ENCODE measurements around the gene KRT34.
"Not testable (repeated sequence)": the region's sequence is repeated elsewhere in the genome, so short reads cannot be mapped to it uniquely, and the experiment has no call there.

Gene KRT34

DNA sequence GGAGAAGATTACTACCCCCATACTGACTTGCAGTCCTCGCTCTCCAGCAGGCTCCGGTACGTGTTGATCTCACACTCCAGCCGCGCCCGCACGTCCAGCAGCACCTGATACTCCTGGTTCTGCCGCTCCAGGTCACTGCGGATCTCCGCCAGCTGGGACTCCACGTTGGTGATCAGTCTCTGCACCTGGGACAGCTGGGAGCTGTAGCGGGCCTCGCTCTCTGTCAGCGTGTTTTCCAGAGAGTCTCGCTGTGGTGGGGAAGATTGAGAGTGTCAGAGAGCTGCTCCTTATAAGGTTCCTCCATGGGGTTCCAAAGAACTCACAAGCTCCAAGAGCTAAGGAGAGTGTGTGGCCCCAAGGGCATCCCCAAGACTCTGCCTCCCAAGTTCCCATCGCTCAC is 35.7 kb downstream of the KRT34 start:
- not testable (repeated sequence) for H2AFZ ChIP-seq (ENCODE audit: low read depth, low read length); H3K4me1 ChIP-seq (ENCODE audit: insufficient read depth, low read length); H3K9me3 ChIP-seq (ENCODE audit: low read length); H3K27me3 ChIP-seq (ENCODE audit: insufficient read depth, low read length); H3K4me3 ChIP-seq (ENCODE audit: low read length); H3K36me3 ChIP-seq (ENCODE audit: insufficient read depth, low read length)

DNA sequence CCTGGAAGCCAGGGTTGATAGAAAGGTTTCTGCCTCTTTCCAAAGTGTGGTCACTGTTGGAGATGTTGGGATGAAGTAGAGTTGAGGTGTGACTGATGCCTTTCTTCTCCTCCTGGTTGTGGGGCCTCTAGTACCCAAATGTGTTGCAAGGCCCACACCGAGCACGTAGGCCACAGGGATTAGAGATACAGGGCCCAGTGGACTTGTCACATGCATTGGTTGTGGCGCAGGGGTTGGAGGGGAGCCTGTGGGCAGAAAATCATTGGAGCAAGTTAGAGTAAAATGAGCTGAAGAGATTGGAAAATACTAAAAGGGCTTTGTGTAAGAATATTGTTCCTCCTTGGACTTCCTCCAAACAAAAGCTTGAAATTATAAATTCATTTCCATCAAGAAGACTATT is 36.1 kb downstream of the KRT34 start:
- no peaks in the 10 kb centered on the region for H3K4me1 ChIP-seq (ENCODE audit: insufficient read depth, low read length)
- no peak overlapping the region for H2AFZ ChIP-seq (ENCODE audit: low read depth, low read length)
- H3K27me3 ChIP-seq (ENCODE audit: insufficient read depth, low read length) = no peaks in the 10 kb centered on the region
- H3K9me3 ChIP-seq (ENCODE audit: low read length) = peaks cover 2% of the 10 kb centered on the region
- H3K36me3 ChIP-seq (ENCODE audit: insufficient read depth, low read length) = no peaks in the 10 kb centered on the region
- H3K4me3 ChIP-seq (ENCODE audit: low read length) = no peak overlapping the region

DNA sequence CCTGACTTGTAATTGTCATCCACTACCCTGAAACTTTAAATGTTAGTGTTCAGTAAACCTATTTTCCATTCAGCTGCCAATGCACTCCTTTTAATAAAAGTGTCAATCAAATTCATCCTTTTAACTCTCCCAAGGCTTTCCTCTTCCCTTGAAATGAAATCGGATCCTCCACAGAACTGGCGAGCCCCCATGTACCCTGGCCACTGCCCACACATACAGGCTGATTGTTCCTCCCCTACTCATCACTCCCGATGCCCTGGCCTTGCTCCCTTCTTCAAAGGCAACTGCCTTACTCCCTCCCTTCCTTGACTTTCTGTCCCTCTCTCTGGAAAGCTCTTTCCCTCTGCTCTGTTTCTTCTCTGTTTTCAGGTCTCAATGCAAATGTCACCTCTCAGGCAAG is 39.1 kb downstream of the KRT34 start:
- Histone ChIP-seq H3K27me3 (ENCODE audit: insufficient read depth, low read length) (no peaks in the 10 kb centered on the region), H3K4me3 (ENCODE audit: low read length) (no peak overlapping the region), H3K36me3 (ENCODE audit: insufficient read depth, low read length) (no peaks in the 10 kb centered on the region), H3K9me3 (ENCODE audit: low read length) (peaks cover 2% of the 10 kb centered on the region), H3K4me1 (ENCODE audit: insufficient read depth, low read length) (no peaks in the 10 kb centered on the region), H2AFZ (ENCODE audit: low read depth, low read length) (no peak overlapping the region)

DNA sequence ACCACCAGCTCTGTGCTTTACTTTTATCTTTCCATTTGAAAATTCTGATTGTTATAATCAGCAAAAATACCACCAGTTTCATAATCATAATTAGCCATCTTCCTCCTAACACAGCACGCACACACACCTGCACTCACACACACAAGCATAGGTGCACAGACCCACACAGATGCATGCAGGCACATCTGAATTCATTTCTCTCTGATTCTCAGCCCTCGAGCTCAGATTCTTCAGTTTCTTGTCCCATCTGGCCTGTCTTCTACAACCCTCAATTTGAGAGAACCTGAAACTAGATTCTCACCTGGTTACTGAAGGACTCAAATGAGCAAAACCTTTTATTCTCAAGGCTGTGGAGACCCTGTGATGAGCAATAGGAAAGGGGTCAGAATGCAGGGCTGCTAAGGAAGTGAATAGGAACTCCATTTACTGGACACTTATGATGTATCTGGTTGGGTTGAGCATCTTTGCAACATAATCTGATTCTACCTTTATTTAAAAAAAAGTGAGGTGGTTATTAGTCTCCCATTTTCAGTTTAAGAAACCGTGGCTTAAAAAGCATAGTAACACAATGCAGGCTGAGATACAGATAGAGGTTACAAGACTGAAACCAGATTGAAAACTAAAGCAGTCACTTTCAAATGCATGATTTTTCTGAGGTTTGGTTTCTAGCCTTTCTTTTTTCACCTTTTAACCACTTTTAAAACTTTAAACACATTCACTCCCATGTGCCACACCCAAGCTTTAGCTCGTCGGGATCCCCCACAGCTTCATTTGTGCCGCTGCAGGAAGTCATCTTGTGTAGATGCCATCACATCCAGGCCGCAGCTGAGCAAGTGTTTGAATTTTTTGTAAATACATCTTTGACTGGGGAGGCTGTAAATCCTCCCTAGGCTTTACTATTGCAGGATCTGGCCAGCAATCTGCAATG is 40.9 kb downstream of the KRT34 start:
- H3K4me1 ChIP-seq (ENCODE audit: insufficient read depth, low read length) = no peaks in the 10 kb centered on the region

DNA sequence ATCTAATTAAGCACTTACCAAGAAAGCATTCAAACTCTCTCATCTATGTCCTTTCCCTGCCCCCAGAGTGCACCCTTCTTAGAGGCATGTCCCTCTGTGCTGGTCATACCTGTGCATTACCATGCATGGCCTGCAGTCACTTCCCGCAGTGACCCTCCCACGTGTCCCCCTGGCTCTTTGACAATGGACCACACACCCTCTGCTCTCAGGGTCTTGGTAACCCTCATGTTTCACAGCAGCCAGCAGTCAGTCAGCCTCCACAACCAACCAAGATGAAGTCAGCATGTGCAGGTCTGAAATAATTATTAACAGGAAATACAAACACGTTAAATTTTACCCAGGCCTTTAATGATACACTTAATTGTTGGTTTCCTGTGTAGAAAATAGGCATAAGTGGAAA is 41.6 kb downstream of the KRT34 start:
- Histone ChIP-seq H3K9me3 (ENCODE audit: low read length) (peaks cover 2% of the 10 kb centered on the region), H3K4me3 (ENCODE audit: low read length) (no peak overlapping the region), H3K36me3 (ENCODE audit: insufficient read depth, low read length) (no peaks in the 10 kb centered on the region), H2AFZ (ENCODE audit: low read depth, low read length) (no peak overlapping the region), H3K27me3 (ENCODE audit: insufficient read depth, low read length) (no peaks in the 10 kb centered on the region), H3K4me1 (ENCODE audit: insufficient read depth, low read length) (no peaks in the 10 kb centered on the region)

More for the DNA sequence above, 40.9 kb downstream of the KRT34 start:
- H3K27me3 ChIP-seq (ENCODE audit: insufficient read depth, low read length) = no peaks in the 10 kb centered on the region
- H3K36me3 ChIP-seq (ENCODE audit: insufficient read depth, low read length) = no peaks in the 10 kb centered on the region
- peaks cover 2% of the 10 kb centered on the region for H3K9me3 ChIP-seq (ENCODE audit: low read length)
- H2AFZ ChIP-seq (ENCODE audit: low read depth, low read length) = no peak overlapping the region
- H3K4me3 ChIP-seq (ENCODE audit: low read length) = no peak overlapping the region

DNA sequence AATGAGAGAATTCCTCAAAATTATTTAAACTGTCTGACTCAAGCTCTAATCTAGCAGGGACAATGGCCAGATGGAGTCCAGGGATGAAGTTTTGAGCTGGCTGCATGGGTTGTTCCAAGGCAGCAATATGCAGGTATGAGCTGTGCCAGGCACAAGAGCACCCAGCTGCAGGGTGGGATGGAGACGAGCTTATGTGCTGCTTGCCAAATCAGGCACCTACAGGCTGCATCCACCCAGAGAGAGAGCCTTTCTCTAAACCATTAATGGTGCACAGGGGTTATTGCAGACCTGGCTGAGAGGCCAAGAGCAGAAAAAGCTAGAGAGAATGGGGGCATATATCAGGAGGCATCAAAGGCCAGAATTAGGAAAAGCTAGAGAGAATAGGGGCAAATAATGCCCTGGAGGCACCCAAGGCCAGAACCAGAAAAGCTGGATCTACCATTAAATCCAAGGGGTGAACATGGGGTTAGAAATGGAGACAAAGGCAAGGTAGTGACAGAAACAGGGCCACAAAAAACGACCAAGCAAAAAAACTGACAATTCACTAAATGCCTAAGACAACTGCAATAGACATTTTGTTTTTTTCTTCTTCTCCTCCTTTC is 42.4 kb downstream of the KRT34 start:
- peaks cover 2% of the 10 kb centered on the region for H3K9me3 ChIP-seq (ENCODE audit: low read length)
- no peaks in the 10 kb centered on the region for H3K36me3 ChIP-seq (ENCODE audit: insufficient read depth, low read length)
- no peaks in the 10 kb centered on the region for H3K4me1 ChIP-seq (ENCODE audit: insufficient read depth, low read length)
- H3K4me3 ChIP-seq (ENCODE audit: low read length) = no peak overlapping the region
- no peaks in the 10 kb centered on the region for H3K27me3 ChIP-seq (ENCODE audit: insufficient read depth, low read length)
- no peak overlapping the region for H2AFZ ChIP-seq (ENCODE audit: low read depth, low read length)

DNA sequence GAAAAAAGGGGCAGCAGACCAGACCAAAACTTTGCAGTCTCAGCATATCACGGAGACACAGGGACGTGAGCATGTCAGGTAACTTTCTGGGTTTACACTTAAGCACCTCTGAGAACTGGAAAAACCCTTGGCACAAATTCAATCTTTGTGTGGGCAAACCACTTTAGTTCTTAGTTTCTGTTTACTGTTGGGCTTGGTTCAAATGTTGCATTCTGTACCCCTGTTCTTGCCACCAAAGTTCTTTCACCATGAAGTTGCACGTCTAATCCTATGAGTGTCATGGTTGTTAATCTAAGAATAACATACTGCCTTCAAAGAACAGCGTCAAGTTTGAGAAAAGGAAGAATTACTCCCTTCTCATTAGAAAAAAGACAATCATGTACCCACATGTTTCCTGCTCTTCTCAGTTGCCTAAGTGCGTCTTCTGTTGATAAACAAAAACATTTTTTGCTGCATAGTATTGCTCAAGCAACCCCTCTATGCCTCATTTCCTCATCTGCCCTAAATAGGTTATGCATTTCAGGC is 43.1 kb downstream of the KRT34 start:
- H3K36me3 ChIP-seq (ENCODE audit: insufficient read depth, low read length) = no peaks in the 10 kb centered on the region

DNA sequence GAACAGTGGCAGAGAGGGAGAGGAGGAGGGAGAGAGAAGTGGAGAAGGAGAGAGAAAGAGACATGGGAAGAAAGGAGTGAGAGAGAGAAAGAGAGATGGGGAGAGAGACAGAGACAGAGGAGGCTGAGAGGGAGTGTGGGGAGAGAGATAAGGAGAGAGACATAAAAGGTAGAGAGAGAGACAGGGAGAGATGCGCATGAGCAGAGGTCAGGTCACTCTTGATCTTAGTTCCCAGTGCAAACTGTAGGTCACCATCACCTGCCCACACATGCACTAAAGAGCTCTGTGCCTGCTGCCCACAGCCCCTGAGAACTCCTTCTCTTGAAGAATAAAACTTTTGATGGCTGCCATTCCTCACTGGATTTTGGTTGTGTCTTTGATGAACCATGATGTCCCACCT is 46.4 kb downstream of the KRT34 start:
- H3K27me3 ChIP-seq (ENCODE audit: insufficient read depth, low read length) = no peaks in the 10 kb centered on the region
- H3K36me3 ChIP-seq (ENCODE audit: insufficient read depth, low read length) = no peaks in the 10 kb centered on the region
- no peak overlapping the region for H2AFZ ChIP-seq (ENCODE audit: low read depth, low read length)
- no peaks in the 10 kb centered on the region for H3K9me3 ChIP-seq (ENCODE audit: low read length)
- H3K4me3 ChIP-seq (ENCODE audit: low read length) = no peak overlapping the region
- no peaks in the 10 kb centered on the region for H3K4me1 ChIP-seq (ENCODE audit: insufficient read depth, low read length)

More for the DNA sequence above, 43.1 kb downstream of the KRT34 start:
- Histone ChIP-seq H3K9me3 (ENCODE audit: low read length) (peaks cover 2% of the 10 kb centered on the region), H3K4me1 (ENCODE audit: insufficient read depth, low read length) (no peaks in the 10 kb centered on the region), H3K4me3 (ENCODE audit: low read length) (no peak overlapping the region), H3K27me3 (ENCODE audit: insufficient read depth, low read length) (no peaks in the 10 kb centered on the region), H2AFZ (ENCODE audit: low read depth, low read length) (no peak overlapping the region)

DNA sequence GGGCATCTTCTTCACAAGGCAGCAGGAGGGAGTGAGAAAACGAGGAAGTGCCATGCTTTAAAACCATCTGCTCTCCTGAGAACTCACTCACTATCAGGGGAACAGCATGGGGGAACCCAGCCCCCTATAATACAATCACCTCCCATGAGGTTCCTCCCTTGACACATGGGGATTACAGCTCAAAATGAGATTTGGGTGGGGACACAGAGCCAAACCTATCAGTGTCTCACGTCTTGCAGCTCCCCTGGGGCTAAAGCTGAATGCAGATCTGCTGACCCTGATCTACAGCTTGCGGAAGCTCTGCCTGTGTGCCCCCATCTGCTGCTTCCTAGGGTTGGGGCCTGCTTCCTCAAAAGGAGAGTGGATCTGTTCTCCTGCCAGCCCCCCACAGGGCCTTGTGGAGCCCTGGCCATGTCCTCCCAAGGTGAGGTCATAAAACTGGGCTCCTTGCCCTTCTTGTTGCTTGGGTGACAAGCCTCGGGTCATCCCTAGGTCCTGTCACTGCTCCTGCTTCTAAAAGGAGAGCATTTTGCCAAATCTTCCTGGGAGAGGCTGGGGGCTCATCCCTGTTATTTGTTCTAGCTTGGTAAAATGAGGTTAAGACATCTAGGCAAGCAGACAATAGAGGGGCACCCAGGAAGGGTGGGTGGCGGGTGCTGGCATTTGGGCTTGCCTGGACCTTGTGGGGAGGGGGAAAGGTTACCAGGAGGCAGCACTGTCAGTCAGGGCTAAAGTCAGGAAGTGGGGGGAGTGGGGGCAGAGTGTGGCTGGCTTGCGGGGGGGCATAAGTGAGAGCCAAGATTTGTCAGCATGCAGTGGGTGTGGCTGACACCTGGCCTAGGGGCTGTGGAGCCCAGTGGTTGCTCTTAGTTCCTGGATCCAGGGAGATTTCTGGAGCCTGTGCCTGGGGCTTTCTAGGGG is 47.5 kb downstream of the KRT34 start:
- no peaks in the 10 kb centered on the region for H3K4me1 ChIP-seq (ENCODE audit: insufficient read depth, low read length)
- no peaks in the 10 kb centered on the region for H3K9me3 ChIP-seq (ENCODE audit: low read length)
- H3K4me3 ChIP-seq (ENCODE audit: low read length) = no peak overlapping the region
- no peaks in the 10 kb centered on the region for H3K36me3 ChIP-seq (ENCODE audit: insufficient read depth, low read length)
- no peaks in the 10 kb centered on the region for H3K27me3 ChIP-seq (ENCODE audit: insufficient read depth, low read length)
- no peak overlapping the region for H2AFZ ChIP-seq (ENCODE audit: low read depth, low read length)

DNA sequence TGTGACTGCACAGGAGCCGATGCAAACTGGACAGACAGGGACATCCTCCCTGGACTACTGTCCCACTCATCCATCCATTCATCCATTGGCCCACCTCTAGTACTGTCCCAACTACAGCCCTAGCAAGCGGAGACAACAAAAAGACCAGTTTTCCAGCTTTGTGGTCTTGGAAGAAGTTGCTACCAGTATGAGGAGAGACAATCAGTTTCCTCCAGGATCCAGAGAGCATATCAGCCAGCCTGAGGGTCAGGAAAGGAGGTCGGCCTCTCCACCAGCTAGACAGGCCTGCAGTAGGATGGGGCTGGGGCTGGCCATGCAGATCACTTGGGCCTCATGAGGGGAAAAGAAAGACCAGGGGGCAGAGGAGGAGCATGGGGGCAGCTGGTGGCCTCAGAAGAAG is 48.3 kb downstream of the KRT34 start:
- no peaks in the 10 kb centered on the region for H3K27me3 ChIP-seq (ENCODE audit: insufficient read depth, low read length)
- H3K4me3 ChIP-seq (ENCODE audit: low read length) = no peak overlapping the region
- H2AFZ ChIP-seq (ENCODE audit: low read depth, low read length) = no peak overlapping the region
- no peaks in the 10 kb centered on the region for H3K4me1 ChIP-seq (ENCODE audit: insufficient read depth, low read length)
- H3K36me3 ChIP-seq (ENCODE audit: insufficient read depth, low read length) = no peaks in the 10 kb centered on the region
- no peaks in the 10 kb centered on the region for H3K9me3 ChIP-seq (ENCODE audit: low read length)

DNA sequence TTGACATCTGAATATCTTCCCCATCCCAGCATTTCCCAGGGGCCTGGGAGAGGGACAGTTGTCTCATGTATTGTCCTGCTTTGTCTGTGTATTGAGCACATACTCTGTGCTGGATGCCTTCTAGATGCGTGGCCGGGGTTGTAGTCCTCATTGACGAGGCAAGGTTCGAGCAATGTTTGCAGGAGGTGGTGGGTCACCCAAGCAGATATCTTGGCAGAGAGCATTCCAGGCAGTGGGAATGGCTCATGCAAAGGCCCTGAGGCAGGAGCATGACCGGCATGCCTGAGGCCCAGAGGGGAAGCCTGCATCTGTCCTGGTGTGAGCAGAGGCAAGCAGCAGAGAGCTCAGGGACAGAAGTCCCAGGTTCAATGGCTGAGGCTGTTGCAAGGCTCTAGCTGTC is 49.0 kb downstream of the KRT34 start:
- H3K36me3 ChIP-seq (ENCODE audit: insufficient read depth, low read length) = no peaks in the 10 kb centered on the region
- no peak overlapping the region for H3K4me3 ChIP-seq (ENCODE audit: low read length)
- no peaks in the 10 kb centered on the region for H3K27me3 ChIP-seq (ENCODE audit: insufficient read depth, low read length)
- no peaks in the 10 kb centered on the region for H3K4me1 ChIP-seq (ENCODE audit: insufficient read depth, low read length)
- H2AFZ ChIP-seq (ENCODE audit: low read depth, low read length) = no peak overlapping the region
- no peaks in the 10 kb centered on the region for H3K9me3 ChIP-seq (ENCODE audit: low read length)

DNA sequence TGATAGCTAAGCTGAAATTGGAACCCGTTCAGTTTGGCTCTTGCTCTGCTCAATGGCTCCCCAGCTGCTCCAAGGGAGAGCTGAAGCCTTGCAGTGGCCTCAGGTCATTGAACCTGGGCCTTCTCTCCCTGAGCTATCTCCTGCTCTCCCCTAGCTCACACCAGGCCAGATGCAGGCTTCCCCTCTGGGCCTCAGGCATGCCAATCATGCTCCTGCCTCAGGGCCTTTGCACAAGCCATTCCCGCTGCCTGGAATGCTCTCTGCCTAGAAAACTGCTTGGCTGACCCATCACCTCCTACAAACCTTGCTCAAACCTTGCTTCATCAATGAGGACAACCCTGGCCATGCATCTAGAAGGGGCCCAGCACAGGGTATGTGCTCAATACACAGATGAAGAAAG is 49.9 kb downstream of the KRT34 start:
- H3K4me3 ChIP-seq (ENCODE audit: low read length) = no peak overlapping the region
- no peaks in the 10 kb centered on the region for H3K4me1 ChIP-seq (ENCODE audit: insufficient read depth, low read length)
- no peaks in the 10 kb centered on the region for H3K27me3 ChIP-seq (ENCODE audit: insufficient read depth, low read length)
- no peaks in the 10 kb centered on the region for H3K9me3 ChIP-seq (ENCODE audit: low read length)
- H3K36me3 ChIP-seq (ENCODE audit: insufficient read depth, low read length) = no peaks in the 10 kb centered on the region
- no peak overlapping the region for H2AFZ ChIP-seq (ENCODE audit: low read depth, low read length)

DNA sequence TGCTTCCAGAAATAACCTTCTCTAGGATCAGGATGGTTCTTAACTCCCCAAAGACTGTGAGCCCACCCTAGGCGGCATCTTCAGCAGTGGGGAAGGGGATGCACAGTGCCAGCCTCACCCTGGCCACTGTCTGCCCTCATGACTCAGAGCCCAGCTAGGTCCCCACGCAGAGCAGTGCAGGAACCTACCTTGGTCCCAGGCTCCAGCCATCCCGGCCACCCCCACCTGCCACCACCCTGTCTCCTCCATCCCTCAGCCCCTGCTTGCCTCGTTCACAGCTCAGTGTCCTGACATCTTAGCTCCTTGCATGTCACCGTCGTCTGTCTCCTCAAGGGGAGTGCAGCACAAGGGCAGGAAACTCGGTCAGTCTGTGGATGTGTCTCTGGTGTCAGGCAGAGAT is 50.5 kb downstream of the KRT34 start:
- H3K27me3 ChIP-seq (ENCODE audit: insufficient read depth, low read length) = no peaks in the 10 kb centered on the region
- H3K36me3 ChIP-seq (ENCODE audit: insufficient read depth, low read length) = no peaks in the 10 kb centered on the region
- H3K4me1 ChIP-seq (ENCODE audit: insufficient read depth, low read length) = no peaks in the 10 kb centered on the region

More for the DNA sequence above, 50.5 kb downstream of the KRT34 start:
- Histone ChIP-seq H3K9me3 (ENCODE audit: low read length) (no peaks in the 10 kb centered on the region), H3K4me3 (ENCODE audit: low read length) (no peak overlapping the region), H2AFZ (ENCODE audit: low read depth, low read length) (no peak overlapping the region)

Data from neuron (in vitro differentiated cells).